GM12872 (cell line): ENCODE data around the gene ASPA.

Source experiments
- TF ChIP-seq, protein P1 (sequence below): IDR thresholded peaks from 3 replicates; pipeline ENCODE4 v1.5.1; 2011; ENCODE audit warnings: low read depth, mild to moderate bottlenecking, low read length, moderate library complexity; ENCODE audit not compliant: insufficient read depth

The ASPA gene

DNA sequence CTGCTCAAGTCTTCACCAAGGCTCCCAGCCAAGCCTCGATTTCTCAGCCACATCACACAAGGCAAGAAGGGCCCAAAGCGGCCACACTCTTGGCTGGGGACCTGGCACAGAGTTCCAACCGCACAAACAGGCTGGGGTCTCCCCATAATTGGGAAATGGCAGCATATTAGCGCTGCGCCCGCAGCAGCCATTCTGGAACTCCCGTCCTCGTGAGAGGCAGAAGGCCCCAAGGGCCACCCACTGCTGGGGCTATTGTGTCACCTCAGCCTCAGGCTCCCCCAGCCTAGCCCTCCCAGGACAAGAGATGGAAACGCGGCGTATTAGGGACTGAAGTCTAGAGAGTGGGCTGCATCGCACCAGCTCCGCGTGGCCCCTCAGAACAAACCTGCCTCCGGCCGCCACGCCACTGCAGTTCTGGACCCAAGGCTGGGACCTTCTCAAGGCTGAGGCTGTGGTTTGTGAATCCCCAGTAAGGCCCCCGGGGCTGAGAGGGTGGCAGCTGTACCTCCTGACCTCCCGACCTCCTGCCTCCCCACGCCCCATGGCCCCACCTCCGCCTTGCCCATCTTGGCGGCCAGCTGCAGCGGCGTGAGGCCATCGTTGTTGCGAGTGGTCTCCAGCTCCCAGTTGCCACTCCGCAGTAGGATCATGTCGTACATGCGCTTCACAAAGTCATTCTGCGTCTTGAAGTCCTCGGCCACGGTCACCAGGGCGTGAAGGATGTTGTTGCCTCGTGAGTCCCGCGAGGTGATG lies 56.5 kb downstream of the ASPA start:
- TF ChIP-seq, protein P1, sequence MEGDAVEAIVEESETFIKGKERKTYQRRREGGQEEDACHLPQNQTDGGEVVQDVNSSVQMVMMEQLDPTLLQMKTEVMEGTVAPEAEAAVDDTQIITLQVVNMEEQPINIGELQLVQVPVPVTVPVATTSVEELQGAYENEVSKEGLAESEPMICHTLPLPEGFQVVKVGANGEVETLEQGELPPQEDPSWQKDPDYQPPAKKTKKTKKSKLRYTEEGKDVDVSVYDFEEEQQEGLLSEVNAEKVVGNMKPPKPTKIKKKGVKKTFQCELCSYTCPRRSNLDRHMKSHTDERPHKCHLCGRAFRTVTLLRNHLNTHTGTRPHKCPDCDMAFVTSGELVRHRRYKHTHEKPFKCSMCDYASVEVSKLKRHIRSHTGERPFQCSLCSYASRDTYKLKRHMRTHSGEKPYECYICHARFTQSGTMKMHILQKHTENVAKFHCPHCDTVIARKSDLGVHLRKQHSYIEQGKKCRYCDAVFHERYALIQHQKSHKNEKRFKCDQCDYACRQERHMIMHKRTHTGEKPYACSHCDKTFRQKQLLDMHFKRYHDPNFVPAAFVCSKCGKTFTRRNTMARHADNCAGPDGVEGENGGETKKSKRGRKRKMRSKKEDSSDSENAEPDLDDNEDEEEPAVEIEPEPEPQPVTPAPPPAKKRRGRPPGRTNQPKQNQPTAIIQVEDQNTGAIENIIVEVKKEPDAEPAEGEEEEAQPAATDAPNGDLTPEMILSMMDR, result no peak

DNA sequence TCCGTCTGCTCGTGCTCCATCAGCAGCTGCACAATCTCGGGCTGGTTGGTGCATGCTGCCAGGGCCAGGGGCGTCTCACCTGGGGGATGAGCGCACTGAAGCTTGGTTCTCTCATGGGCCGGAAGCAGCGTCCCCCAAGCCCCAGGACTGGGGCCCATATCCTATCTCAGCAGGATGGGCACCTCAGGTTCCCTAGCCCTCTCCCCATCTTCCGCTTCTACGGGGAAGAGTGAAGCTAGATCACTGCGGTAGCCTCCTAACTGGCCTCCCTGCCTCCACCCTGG lies 57.0 kb downstream of the ASPA start:
- TF ChIP-seq, protein P1, result no peak

DNA sequence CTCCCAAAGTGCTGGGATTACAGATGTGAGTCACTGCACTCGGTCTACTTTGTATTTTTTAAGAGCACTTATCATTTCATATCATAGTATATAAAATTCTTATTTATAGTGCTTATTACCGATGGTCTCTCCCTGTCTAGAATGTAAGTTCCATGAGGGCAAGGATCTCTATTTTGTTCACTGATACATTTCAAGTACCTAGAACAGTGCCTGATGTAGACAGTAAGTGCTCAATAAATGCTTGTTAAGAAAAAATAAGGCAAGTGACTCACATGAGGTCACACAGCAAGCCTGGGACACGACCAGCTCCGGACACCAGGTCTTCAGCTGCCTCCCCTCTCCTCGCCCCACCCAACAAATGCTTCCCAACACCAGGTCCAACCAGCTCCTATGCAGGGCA lies 58.0 kb downstream of the ASPA start:
- TF ChIP-seq, protein P1, result no peak

DNA sequence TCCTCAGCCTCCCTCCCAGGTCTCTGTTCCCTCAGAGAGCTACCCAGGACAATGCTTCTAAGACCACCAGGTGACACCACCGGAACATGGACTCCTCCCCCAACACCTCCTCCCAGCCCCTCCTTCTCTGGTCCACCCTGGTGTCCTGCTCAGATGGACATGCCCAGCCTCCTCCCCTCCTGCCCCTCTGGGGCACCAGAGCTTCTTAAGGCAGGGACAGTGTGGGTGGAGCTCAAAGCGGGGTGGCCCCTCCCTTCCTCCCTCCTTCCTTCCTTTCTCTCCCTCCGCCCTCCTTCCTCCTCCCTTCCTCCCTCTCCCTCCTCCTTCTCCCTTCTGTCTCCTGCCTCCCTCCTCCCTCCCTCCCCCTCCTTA lies 59.1 kb downstream of the ASPA start:
- TF ChIP-seq, protein P1, result no peak

DNA sequence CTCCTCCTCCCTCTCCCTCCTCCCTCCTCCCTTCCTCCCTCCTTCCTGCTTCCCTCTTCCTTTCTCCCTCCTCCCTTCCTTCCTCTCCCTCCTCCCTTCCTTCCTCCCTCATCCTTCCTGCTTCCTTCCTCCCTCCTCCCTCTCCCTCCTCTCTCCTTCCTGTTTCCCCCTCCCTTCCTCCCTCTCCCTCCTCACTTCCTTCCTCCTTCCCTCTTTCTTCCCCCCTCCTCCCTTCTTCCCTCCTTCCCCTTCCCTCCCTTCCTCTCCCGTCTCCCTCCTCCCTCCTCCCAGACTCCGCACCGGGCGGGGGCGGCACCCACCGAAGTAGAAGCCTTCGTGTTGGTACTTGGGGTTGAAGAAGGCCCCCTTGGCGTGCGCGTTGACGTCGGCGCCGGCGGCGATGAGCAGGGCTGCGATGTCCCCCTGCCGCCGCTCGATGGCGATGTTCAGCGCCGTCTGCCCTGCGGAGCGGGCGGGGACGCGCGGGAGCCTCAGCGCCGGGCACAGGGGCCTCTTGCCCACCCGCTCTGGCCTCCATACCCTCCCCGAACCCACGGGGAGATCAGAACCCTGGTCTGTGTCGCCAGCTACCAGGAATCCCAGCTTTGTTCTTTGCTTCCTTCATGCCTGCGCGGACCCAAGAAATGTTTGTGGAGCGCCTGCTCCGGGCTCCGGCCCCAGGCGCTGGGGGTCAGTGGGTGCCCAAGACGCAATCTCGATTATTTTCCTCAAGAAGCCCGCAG lies 59.6 kb downstream of the ASPA start:
- TF ChIP-seq, protein P1, result peak; percentile 72

DNA sequence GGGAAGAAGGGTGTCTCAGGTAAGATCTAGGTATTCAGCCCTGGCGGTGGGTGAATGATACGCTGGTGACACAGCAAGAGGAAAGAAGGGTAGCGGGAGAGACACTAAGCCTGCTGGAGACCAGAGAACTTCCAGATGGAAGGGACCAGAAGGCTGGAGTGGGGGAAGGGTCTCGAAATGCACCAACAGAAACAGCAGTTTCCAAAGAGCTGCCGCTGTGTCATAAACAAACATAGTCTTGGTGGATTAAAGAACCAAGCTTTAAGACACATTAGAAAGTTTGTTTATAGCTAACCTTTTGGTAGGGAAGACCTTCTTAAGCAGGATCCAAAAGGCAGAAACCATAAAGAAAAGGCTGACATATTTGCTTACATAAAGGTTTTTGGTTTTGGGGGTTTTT lies 60.9 kb downstream of the ASPA start:
- TF ChIP-seq, protein P1, result no peak

DNA sequence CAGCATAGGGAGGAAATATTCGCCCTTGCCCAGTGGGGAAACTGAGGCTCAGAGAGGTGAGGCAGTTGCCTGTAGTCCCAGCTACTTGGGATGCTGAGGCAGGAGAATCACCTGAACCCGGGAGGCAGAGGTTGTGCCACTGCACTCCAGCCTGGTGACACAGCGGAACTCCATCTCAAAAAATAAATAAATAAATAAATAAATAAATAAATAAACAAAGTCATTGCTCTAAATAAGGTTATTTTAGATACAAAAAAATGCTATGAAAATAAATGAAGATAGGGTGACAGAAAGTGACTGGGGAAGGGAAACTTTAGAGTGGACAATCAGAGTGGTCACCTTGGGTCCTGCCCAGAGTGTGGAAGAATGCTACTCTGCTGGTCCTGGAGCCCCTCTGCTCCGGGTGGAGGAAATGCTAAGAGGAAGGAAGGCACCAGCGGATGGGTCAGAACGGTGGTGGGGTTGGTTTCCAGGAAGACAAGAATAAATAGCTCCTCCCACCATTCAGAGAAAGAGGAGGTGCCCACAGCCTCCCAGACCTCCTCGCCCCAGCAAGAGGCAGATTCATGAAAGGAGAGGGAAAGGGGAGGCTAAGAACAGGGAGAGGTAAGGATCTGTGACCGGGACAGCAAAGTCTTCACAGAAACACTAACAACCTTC lies 64.2 kb downstream of the ASPA start:
- TF ChIP-seq, protein P1, result no peak
